Prostate gland (tissue), 2 donors: ENCODE measurements around the gene TVP23A. TPM values are rescaled to one million over a fixed set of nuclear protein-coding genes. Genes with fewer than 3 reads are reported as not detected.
"Not testable (repeated sequence)": the region's sequence is repeated elsewhere in the genome, so short reads cannot be mapped to it uniquely, and the experiment has no call there.

Source experiments
- DNase-seq: peaks from one replicate; pipeline ENCODE4 v3.0.0-alpha.2; 2019; ENCODE audit warnings: low spot score
- H3K27ac ChIP-seq, 2 donors: fragments of 200-600 bp; sonication (generic); 2 replicates each; pipeline ENCODE4 v1.5.1; 2017 to 2019
- H3K27me3 ChIP-seq: fragments of 200-600 bp; sonication (generic); replicated peaks from 2 replicates; pipeline ENCODE4 v1.5.1; 2019; ENCODE audit not compliant: insufficient read depth
- H3K36me3 ChIP-seq, 2 donors: fragments of 200-600 bp; sonication (generic); 1 replicate in 1 of 2; 2 replicates in 1 of 2; pipeline versions ENCODE4 v1.5.1 to v1.8.1; 2017 to 2019
- H3K4me1 ChIP-seq: fragments of 200-600 bp; sonication (generic); replicated peaks from 2 replicates; pipeline ENCODE4 v1.5.1; 2019
- H3K4me3 ChIP-seq, 2 donors: fragments of 200-600 bp; sonication (generic); 2 replicates each; pipeline ENCODE4 v1.5.1; 2017 to 2019
- H3K9me3 ChIP-seq: fragments of 200-600 bp; sonication (generic); 2 replicates; pipeline ENCODE4 v1.5.1; 2017
- CTCF ChIP-seq, 4 experiments: fragments of 200-600 bp in 2 of 4; fragments of 450-650 bp in 2 of 4; sonication (generic) in 2 of 4; IDR thresholded peaks; 1 replicate in 3 of 4; 2 replicates in 1 of 4; pipeline ENCODE4 v1.5.1; 2016 to 2019; ENCODE audit warnings: antibody characterized with exemption in 4 of 4, mild to moderate bottlenecking in 2 of 4, moderate library complexity in 2 of 4
- POLR2A ChIP-seq: fragments of 450-650 bp; IDR thresholded peaks from one replicate; pipeline ENCODE4 v1.6.1; 2016; ENCODE audit warnings: antibody characterized with exemption, mild to moderate bottlenecking
- POLR2AphosphoS5 ChIP-seq: sonication (generic); formaldehyde crosslinking; IDR thresholded peaks from one replicate; pipeline ENCODE4 v1.6.1; 2017; ENCODE audit warnings: antibody characterized with exemption
- WGBS: methylation state at CpG from one replicate; pipeline ENCODE4 v1.1.5; 2018; 5-methylcytosine and 5-hydroxymethylcytosine counted together
- intact Hi-C: fragments of 100-400 bp; cut with DNase I; formaldehyde crosslinking; loops from one replicate; pipeline ENCODE4 v1.14.2; 2022
- total RNA-seq, 2 donors: library from RNA; depleted of rRNA; stranded (reverse); fragments of >200 nt; gene quantifications; one replicate each; pipeline ENCODE4 v1.1.0, GENCODE V29; 2016

Gene TVP23A
- total RNA-seq, 2 donors from 2014 or later: 0.27 to 5.8 TPM

- 80% methylated on average over 10 of the region's 10 CpGs for WGBS
- peaks cover 2% of the 10 kb centered on the region for H3K4me1 ChIP-seq
- no peak for DNase-seq
- intact Hi-C loops: no loop called here
- no peaks in the 10 kb centered on the region for H3K9me3 ChIP-seq
- H3K4me3 ChIP-seq: no peak overlapping the region
- H3K27me3 ChIP-seq: no peaks in the 10 kb centered on the region
- TF ChIP-seq CTCF (IDR thresholded peaks at IDR 0.05) (no peak), POLR2A (no peak), POLR2AphosphoS5 (no peak)
- no peak overlapping the region for H3K27ac ChIP-seq
- H3K36me3 ChIP-seq: no peaks in the 10 kb centered on the region
Measured at GRCh38 chr16:10834130-10834529, 15.5 kb upstream of the TVP23A start.

GRCh38 chr16:10833271-10833670 is 14.7 kb upstream of the TVP23A start:
- no peak for DNase-seq
- TF ChIP-seq POLR2AphosphoS5 (no peak), POLR2A (no peak), CTCF (IDR thresholded peaks at IDR 0.05) (no peak)
- 96% methylated on average over 5 of the region's 5 CpGs for WGBS

GRCh38 chr16:10831894-10832886 is 13.6 kb upstream of the TVP23A start:
- 69% methylated on average over 10 of the region's 10 CpGs for WGBS
- no peak overlapping the region for H3K4me3 ChIP-seq
- no peak for DNase-seq
- H3K36me3 ChIP-seq: no peaks in the 10 kb centered on the region
- no peak overlapping the region for H3K27ac ChIP-seq
- no peaks in the 10 kb centered on the region for H3K9me3 ChIP-seq
- H3K27me3 ChIP-seq: no peaks in the 10 kb centered on the region
- H3K4me1 ChIP-seq: peaks cover 17% of the 10 kb centered on the region
- no peak for TF ChIP-seq POLR2A
- no peak for TF ChIP-seq CTCF (IDR thresholded peaks at IDR 0.05)
- TF ChIP-seq POLR2AphosphoS5: no peak
- intact Hi-C loops: no loop called here

More at GRCh38 chr16:10833271-10833670, 14.7 kb upstream of the TVP23A start:
- Histone ChIP-seq H3K4me1 (peaks cover 11% of the 10 kb centered on the region), H3K27ac (no peak overlapping the region), H3K36me3 (no peaks in the 10 kb centered on the region), H3K9me3 (no peaks in the 10 kb centered on the region), H3K4me3 (no peak overlapping the region), H3K27me3 (no peaks in the 10 kb centered on the region)
- intact Hi-C loops: no loop called here

- H3K27ac ChIP-seq, H3K4me3 ChIP-seq, H3K9me3 ChIP-seq, DNase-seq, H3K36me3 ChIP-seq, intact Hi-C loops, H3K27me3 ChIP-seq: not testable (repeated sequence)
- H3K4me1 ChIP-seq: peaks cover 17% of the 10 kb centered on the region
Measured at GRCh38 chr16:10830240-10830639, 11.6 kb upstream of the TVP23A start.

- H3K4me3 ChIP-seq, H3K9me3 ChIP-seq, DNase-seq, H3K27me3 ChIP-seq, H3K36me3 ChIP-seq: not testable (repeated sequence)
- WGBS: 37% methylated on average over 18 of the region's 18 CpGs
- H3K27ac ChIP-seq: peak overlapping the region; percentile 82 to 85
- H3K4me1 ChIP-seq: peaks cover 17% of the 10 kb centered on the region
- intact Hi-C loops: loop anchor here (5.0 kb wide), 2 partner anchors 48 to 87 kb away; partner anchors contain the start of genes CIITA and NUBP1
Measured at GRCh38 chr16:10829390-10830098, 10.9 kb upstream of the TVP23A start.
